AG08396 (cell line): ENCODE measurements around the gene MDH2.
A peak's percentile ranks its signal among the peaks of the same experiment; 100 is the strongest.
"Not testable (repeated sequence)": the region's sequence is repeated elsewhere in the genome, so short reads cannot be mapped to it uniquely, and the experiment has no call there.

Source experiments
- DNase-seq: peaks from one replicate; pipeline ENCODE4 v3.0.0; 2012; ENCODE audit warnings: low spot score, mixed read lengths

The MDH2 gene

GRCh38 chr7:76048668-76048988 is 722 bp downstream of the MDH2 start:
- DNase-seq = no peak

- no peak for DNase-seq
Observed at GRCh38 chr7:76049295-76049694, 1.4 kb downstream of the MDH2 start.

- no peak for DNase-seq
Observed at GRCh38 chr7:76050545-76050944, 2.6 kb downstream of the MDH2 start.

DNA sequence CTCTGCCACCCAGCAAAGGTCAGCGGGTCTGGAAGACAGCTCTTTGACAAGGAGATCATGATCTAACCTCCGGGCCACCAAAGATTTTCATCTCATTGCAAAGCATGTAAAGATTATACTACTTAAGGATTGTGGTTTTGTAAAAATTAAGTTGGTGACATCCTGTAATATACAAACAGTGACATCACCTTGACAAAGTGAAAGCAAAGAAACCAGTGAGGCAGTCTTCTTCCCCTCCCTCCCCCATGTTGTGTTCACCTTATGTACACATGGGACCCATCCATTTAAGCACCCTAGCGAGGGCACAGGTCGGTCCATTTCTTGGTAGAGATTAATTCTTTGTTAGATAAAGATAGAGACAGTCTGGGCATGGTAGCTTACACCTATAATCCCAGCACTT is 3.9 kb downstream of the MDH2 start:
- DNase-seq = no peak

GRCh38 chr7:76052681-76053080 is 4.8 kb downstream of the MDH2 start:
- not testable (repeated sequence) for DNase-seq

GRCh38 chr7:76053461-76053860 is 5.6 kb downstream of the MDH2 start:
- DNase-seq = no peak

DNA sequence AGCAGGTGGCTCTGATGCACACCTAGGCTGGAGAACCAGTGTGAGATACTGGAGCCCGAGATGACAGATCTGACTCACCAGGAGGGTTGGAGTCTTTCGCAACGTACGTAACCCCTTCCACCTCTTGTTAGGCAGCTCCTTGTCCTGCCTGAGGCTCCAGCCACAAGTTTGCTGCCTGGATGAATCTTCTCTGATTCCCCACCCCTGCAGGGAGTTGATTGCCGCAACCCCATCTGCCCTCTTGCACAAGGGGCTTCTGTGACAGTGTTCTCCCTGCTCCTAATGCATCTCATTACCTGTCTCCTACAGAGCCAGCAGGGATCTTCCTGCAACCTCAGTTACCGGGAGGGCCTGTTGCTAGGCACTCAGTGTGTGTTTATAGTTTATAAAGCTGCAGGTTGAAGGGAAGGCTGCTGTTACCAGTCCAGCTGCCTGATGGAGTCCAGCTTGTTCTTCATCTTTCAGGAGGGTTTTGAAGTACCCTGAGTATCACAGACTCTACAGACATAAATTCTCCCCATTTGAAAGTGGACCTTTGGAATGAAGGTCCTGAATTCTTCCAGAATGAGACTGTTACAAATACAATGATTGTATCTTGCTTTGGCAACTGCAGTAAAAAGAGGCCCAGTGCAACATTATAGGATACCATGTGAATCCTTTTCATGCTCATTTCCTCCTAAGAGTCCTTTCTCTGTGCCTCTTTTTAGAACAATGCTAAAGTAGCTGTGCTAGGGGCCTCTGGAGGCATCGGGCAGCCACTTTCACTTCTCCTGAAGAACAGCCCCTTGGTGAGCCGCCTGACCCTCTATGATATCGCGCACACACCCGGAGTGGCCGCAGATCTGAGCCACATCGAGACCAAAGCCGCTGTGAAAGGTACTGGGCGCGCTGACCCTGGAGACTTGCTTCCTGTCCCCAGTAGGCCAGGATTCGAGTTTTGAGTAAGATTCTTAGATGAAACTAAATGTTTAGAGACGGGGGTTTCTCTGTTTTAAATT is 6.5 kb downstream of the MDH2 start:
- peak; percentile 39 for DNase-seq

- DNase-seq = no peak
Observed at GRCh38 chr7:76056241-76056640, 8.3 kb downstream of the MDH2 start.

DNA sequence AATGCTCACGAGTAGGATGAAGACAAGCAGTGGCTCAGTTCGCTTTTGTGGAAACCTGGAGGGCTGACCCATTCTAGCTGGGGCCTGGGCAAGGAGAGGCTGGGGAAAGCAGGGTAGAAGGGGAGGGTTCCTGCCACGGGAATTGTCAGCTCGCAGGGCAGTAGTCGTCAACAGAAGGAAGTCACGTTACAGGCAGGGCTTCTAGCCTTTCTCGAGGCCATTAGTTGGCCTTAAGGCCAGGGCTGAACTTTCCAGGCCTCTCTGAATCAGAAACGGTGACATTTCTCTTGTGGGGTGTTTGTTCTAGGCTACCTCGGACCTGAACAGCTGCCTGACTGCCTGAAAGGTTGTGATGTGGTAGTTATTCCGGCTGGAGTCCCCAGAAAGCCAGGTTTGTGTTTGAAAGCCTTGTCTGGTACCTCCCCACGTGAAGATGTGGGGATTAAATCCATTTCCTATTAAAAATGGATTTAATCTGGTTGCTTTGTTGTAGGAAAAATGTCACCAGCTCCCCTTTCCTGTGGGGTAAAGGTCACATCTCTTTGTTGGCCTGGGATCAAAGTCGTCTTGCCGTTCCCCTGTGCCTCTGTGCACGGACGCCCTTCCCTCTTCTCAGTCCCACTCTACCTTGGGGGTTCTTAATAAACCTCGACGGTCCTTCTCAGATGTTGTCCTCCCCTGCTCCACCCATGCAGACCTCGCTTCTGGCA is 9.4 kb downstream of the MDH2 start:
- DNase-seq = no peak

DNA sequence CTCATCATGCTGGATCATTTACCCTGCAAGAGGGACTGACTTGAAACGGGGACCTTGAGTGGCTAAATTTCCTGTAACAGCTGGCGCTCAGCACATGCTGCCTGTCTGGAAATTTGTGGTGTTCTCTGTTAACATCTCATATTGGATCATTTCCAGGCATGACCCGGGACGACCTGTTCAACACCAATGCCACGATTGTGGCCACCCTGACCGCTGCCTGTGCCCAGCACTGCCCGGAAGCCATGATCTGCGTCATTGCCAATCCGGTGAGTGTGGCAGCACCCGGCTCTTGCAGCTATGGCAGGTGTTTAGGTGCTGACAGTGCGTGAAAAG is 9.9 kb downstream of the MDH2 start:
- no peak for DNase-seq

- DNase-seq = not testable (repeated sequence)
Observed at GRCh38 chr7:76058745-76059144, 10.8 kb downstream of the MDH2 start.

DNA sequence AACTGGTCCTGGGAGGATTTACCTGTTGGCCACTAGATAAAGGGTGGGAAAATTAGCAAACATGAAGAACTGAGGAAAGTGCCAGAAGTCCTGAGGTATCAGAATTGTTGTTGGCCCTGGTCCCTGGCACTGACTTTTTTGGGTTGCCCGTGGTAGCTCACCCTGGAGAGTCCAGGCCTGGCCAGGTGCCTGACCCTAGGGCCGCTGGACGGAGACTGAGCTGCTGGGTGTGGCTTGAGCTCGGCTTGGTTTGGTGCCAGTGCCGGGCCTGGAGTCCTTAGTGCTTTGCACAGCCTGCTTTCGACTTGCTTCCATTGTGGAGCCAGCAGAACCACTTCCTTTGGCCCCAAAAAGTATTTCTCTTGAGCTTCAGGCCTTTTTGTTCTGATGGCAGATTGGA is 12.9 kb downstream of the MDH2 start:
- DNase-seq = no peak

- DNase-seq = no peak
Observed at GRCh38 chr7:76062254-76062653, 14.3 kb downstream of the MDH2 start.

DNA sequence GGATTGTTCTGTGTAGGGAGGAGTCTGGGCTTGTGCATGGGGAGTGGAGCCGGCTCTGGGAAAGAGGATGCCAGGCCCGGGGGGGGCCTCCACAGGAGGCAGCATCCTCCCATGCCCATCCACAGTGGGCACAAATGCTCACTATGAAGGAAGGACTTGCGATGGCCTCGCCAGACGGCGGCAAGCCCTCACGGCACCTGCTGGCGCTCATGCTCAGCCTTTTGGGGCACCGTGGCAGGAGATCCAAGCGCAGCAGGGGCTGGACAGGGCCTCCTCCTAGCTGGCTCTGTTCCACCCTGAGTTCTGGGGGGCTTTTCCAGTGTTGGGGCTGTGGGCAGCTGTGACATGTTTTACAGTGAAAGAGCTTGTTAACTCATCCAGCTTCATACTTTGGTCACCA is 15.2 kb downstream of the MDH2 start:
- DNase-seq = no peak

GRCh38 chr7:76063525-76063924 is 15.6 kb downstream of the MDH2 start:
- no peak for DNase-seq

- no peak for DNase-seq
Observed at GRCh38 chr7:76064208-76064970, 16.5 kb downstream of the MDH2 start.

DNA sequence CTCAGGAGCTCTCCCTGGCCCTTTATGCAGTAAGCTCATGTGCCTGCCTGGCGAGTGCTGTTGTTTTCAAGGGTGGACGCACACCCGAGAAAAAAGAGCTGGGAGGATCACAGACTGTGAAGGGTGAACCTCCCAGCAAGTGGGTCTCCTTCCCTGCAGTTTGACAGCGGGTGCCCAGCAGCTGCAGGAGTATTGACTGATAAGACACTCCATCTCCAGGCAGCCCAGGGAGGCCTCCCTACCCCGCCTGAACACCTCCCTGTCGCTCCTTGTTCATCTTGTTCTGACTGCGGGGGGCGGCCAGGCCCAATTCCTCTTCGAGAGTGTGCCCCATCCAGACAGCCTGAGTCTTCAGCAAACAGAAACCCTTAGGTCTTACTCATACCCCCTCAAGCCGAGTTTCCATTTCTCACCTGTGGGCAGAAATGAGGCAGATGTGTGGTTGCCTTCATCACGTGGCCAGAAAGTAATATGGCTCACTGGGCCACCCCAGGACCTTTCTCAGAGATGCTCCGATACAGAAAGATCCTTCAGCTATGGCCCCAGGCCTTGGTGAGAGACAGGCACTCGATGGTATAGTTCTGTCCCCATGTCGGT is 17.2 kb downstream of the MDH2 start:
- no peak for DNase-seq

DNA sequence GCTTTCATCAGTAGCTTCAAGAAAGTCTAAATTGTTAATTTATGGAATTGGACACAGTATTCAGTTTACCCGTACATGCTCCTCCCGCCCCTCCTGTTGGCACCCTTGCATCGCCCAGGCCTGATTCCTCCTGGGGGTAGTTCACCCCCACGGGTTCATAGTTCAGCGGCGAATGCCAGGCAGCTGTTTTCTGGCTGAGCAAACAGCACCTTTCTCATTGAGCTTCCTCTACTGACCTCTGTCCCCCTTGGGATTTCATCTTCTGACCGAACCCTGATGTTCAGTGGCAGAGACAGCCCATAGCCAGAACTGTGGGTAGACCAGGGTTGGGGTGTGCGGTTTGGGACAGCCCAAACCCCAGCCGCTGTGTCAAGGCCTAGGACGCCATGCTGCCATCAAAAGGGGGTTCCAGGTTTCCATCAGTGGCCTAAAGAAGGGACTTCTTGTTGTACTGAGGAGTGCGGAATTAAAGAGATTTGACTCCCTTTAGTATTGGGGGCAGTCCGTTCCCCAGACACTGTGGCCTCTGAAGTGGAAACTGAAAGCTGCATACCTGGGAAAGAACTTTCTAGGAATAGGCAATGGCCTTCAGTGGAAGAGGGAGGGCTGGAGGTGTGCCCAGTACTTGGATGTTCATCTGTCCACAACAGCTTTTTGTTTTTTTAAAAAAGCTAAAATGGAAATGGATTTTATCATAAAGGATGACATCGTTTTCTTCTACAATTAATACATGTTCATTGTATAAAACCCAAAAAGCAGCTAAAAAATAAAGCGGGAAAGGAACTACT is 19.0 kb downstream of the MDH2 start:
- DNase-seq = no peak

DNA sequence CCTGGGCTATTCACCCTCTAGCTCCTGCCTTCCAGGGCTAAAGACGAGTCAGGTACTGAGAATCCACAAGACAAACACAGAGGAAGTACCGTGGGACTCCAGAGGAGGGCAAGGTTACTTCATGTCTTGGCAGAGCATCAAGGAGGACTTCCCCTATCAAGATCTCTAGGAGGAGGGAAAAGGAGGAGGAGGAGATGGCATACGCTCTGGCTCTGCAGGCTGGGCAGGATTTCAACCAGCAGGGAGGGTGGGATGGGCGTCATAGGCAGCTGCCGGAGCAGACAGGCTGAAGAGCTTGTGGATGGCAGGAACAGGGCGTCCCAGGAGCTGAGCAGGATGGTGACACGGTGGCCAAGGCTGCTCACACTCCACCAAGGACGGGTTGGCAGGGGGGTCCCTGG is 21.3 kb downstream of the MDH2 start:
- DNase-seq = peak; percentile 81

- DNase-seq = no peak
Observed at GRCh38 chr7:76071316-76072242, 23.7 kb downstream of the MDH2 start.
